Epithelial cell of esophagus (primary cell): ENCODE data around the gene PLK5.

Experiments
- DNase-seq: peaks from one replicate; pipeline ENCODE4 v3.0.0; 2010; ENCODE audit warnings: low read depth
- H3K4me3 ChIP-seq: 2 replicates; pipeline ENCODE4 v1.5.1; 2011; ENCODE audit warnings: mild to moderate bottlenecking, low read length, control low read depth
- CTCF ChIP-seq: IDR thresholded peaks from 2 replicates; pipeline ENCODE4 v1.5.1; 2011; ENCODE audit warnings: low read depth, mild to moderate bottlenecking, low read length, control low read depth, inconsistent platforms; ENCODE audit not compliant: insufficient read depth; ENCODE audit errors: missing control alignments

Gene PLK5

GRCh38 chr19:1501200-1501595 is 22.7 kb upstream of the PLK5 start:
- no peak for DNase-seq
- no peak for TF ChIP-seq CTCF
- H3K4me3 ChIP-seq, result no peak overlapping the region

GRCh38 chr19:1502433-1503088 is 21.3 kb upstream of the PLK5 start:
- no peak for DNase-seq
- no peak for TF ChIP-seq CTCF
- H3K4me3 ChIP-seq, result peak overlapping the region; percentile 33

GRCh38 chr19:1503089-1503924 is 20.6 kb upstream of the PLK5 start:
- H3K4me3 ChIP-seq, result peak overlapping the region; percentile 33
- peak; percentile 62 for TF ChIP-seq CTCF
- DNase-seq, result peak; percentile 38

GRCh38 chr19:1503925-1504773 is 19.7 kb upstream of the PLK5 start:
- no peak for TF ChIP-seq CTCF
- H3K4me3 ChIP-seq, result no peak overlapping the region
- DNase-seq, result no peak

- no peak for DNase-seq
- TF ChIP-seq CTCF, result no peak
Observed at GRCh38 chr19:1505012-1505411, 18.9 kb upstream of the PLK5 start.

GRCh38 chr19:1505991-1506881 is 17.6 kb upstream of the PLK5 start:
- TF ChIP-seq CTCF, result no peak
- no peak overlapping the region for H3K4me3 ChIP-seq
- DNase-seq, result no peak

More at GRCh38 chr19:1505012-1505411, 18.9 kb upstream of the PLK5 start:
- H3K4me3 ChIP-seq, result no peak overlapping the region
